Measurements from ENCODE around the gene FOXD2.
A peak's percentile ranks its signal among the peaks of the same experiment; 100 is the strongest.

Gene FOXD2

DNA sequence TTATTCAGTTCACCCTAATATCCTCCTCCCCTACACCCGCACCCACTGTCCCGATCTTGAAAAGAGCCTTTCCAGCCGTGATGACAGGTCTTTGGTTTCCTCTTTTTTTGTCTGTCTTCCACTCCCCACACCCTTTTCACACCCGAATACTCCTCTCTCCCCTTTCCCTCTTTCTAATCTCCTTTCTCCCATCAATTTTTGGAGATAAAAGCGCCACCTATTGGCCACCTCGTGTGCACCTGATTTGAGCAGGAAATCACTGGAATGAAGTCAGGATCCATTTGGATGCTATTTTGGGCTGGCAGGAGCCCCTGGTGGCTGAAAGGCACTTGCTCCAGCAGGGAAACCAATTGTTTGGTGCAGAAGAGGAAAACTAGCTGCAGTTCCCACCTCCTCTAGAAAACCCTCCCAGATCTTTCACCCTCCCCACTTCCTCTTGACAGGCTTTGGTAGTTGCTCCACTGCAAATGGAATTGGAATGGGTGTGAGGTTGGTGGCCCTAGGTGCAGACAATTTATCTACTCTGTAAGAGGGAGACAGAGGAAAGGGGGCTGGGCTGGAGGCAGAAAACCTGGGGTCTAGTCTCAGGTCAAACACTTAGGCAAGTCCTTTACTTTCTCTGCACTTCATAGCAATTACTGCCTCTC is 13.4 kb upstream of the FOXD2 start:
- no peak for TF ChIP-seq SUZ12 (IDR thresholded peaks at IDR 0.05)
- TF ChIP-seq HDGF (IDR thresholded peaks at IDR 0.05; ENCODE audit: borderline replicate concordance) = no peak
- TF ChIP-seq ZNF384 (IDR thresholded peaks at IDR 0.05) = no peak
- TF ChIP-seq SP1 (IDR thresholded peaks at IDR 0.05) = no peak
- no peak for TF ChIP-seq L3MBTL2 (conservative IDR thresholded peaks at IDR 0.05)
- TF ChIP-seq NFRKB (IDR thresholded peaks at IDR 0.05) = no peak
- no peak for TF ChIP-seq FOXK2 (IDR thresholded peaks at IDR 0.05)
- no peak for TF ChIP-seq TARDBP (IDR thresholded peaks at IDR 0.05)
- TF ChIP-seq ARNT (IDR thresholded peaks at IDR 0.05) = no peak
- TF ChIP-seq, protein P1, sequence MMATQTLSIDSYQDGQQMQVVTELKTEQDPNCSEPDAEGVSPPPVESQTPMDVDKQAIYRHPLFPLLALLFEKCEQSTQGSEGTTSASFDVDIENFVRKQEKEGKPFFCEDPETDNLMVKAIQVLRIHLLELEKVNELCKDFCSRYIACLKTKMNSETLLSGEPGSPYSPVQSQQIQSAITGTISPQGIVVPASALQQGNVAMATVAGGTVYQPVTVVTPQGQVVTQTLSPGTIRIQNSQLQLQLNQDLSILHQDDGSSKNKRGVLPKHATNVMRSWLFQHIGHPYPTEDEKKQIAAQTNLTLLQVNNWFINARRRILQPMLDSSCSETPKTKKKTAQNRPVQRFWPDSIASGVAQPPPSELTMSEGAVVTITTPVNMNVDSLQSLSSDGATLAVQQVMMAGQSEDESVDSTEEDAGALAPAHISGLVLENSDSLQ (IDR thresholded peaks at IDR 0.05) = no peak
- TF ChIP-seq FOXM1 (IDR thresholded peaks at IDR 0.05; ENCODE audit: borderline replicate concordance) = no peak
- TF ChIP-seq FOXA1 (IDR thresholded peaks at IDR 0.05) = no peak
- no peak for TF ChIP-seq CTBP1 (IDR thresholded peaks at IDR 0.05; ENCODE audit: borderline replicate concordance)
- no peak for TF ChIP-seq BHLHE40 (IDR thresholded peaks at IDR 0.05; ENCODE audit: borderline replicate concordance)
- TF ChIP-seq ELF4 (IDR thresholded peaks at IDR 0.05) = no peak
- TF ChIP-seq LEF1 (IDR thresholded peaks at IDR 0.05; ENCODE audit: borderline replicate concordance) = no peak
- ChIA-PET POLR2A (interaction anchor here (0.9 kb wide), 1 partner anchor 12 kb away, joined by 3 read pairs; no protein-coding TSS in a partner anchor), CTCF (interaction anchor here (0.6 to 2.5 kb wide), 9 partner anchors 10 to 302 kb away, joined by 3 to 10 read pairs (median 3); partner anchors contain the start of gene FOXD2)
- peak; percentile 77 for DNase-seq (ENCODE audit: extremely low spot score)

GRCh38 chr1:47431534-47431933 is 6.3 kb upstream of the FOXD2 start:
- CTCF ChIA-PET = interaction anchor here (0.5 to 7.3 kb wide), 15 partner anchors 9 to 324 kb away, joined by 3 to 76 read pairs (median 4); no protein-coding TSS in a partner anchor
- TF ChIP-seq NFRKB (IDR thresholded peaks at IDR 0.05) = no peak
- no peak for TF ChIP-seq TARDBP (IDR thresholded peaks at IDR 0.05)
- DNase-seq (ENCODE audit: extremely low spot score) = no peak
- POLR2A ChIA-PET = no interaction called here

DNA sequence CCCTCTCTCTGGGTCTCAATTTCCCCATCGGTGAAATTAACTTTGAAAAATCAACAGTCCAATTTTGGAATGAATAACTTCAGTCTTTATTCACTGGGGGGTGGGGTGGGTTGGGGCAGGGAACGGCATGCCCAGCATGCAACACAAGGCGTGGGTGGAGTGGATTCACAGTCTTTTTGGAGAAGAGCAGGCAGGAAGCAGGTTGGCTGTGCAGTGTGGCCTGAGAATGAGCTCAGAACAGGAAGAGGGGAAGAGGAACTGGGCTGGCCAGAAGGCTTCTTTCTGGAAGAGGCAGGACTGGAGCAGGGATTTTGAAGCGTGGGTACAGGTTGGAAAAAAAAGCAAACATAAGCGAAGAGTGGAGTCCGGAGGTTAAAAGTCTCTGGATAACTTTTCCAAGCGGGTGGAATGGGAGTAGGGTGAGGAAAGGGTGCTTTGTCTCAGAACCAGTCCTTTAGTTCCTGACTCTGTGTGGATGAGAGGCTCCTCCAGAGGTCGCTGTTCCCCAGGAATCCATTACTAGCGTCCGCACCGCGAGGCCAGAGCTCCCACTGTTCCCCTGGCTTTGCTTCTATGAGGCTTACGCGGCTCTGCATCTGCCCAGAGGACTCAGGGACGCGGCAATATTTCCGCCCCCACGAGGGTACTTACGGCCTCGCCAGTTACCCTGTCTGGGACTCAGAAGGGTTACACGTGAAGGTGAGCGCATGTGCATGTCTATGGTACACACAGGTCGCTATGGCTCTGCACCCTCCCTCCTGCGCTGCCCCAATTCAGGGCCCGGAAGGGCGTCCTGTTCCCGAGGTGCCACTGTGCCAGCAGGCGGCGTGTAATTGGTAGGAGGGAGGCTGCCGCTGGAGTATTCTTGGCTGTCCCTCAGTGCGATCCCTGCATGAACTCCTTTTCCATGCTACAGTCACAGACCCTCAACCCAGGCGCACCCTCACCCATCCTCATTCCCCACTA is 5.5 kb upstream of the FOXD2 start:
- CTCF ChIA-PET = interaction anchor here (0.5 to 7.3 kb wide), 21 partner anchors 9 to 322 kb away, joined by 3 to 76 read pairs (median 4); no protein-coding TSS in a partner anchor
- POLR2A ChIA-PET = interaction anchor here (1.0 kb wide), 1 partner anchor 294 kb away, joined by 3 read pairs; no protein-coding TSS in a partner anchor
- DNase-seq (ENCODE audit: extremely low spot score) = peak; percentile 78
- 0 out of 2 replicates have a peak, but pooled peaks have one; percentile 37 for TF ChIP-seq HDGF (IDR thresholded peaks at IDR 0.05; ENCODE audit: borderline replicate concordance)
- no peak for TF ChIP-seq L3MBTL2 (conservative IDR thresholded peaks at IDR 0.05)

GRCh38 chr1:47433037-47433421 is 4.8 kb upstream of the FOXD2 start:
- POLR2A ChIA-PET = interaction anchor here (1.0 kb wide), 1 partner anchor 293 kb away, joined by 3 read pairs; no protein-coding TSS in a partner anchor
- no peak for DNase-seq (ENCODE audit: extremely low spot score)
- TF ChIP-seq ARNT (IDR thresholded peaks at IDR 0.05) (no peak), HDGF (IDR thresholded peaks at IDR 0.05; ENCODE audit: borderline replicate concordance) (no peak), ELF4 (IDR thresholded peaks at IDR 0.05) (no peak), CTBP1 (IDR thresholded peaks at IDR 0.05; ENCODE audit: borderline replicate concordance) (no peak)
- CTCF ChIA-PET = interaction anchor here (0.6 to 7.3 kb wide), 16 partner anchors 8 to 321 kb away, joined by 3 to 76 read pairs (median 4); no protein-coding TSS in a partner anchor

DNA sequence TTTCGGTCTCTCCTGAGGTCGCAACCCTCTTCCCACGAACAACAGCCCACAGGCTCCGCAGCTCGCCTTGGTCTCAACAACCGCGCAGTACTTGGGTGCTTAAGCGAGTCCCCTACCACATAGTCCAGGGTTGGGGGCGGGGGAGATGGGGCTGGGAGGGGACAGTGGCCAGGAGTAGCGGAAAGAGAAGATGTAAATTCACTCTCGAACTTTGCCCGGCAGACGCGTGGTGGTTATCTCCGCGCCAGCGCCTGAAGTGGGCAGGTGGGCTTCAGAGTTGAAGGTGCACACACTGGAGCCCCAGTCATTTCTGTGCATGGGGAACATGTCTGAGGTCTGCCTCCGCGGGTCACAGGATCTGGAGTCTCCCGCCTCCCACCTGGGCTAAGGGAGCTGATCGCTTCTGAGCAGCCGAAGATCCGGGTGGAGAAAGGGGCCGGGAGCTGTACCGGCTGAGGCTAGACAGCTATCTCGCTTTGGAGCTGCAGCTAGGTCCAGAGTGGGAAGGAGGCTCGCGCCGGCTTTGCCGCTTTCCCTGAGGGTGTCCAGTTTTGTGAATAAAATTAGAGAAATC is 4.3 kb upstream of the FOXD2 start:
- no peak for DNase-seq (ENCODE audit: extremely low spot score)
- TF ChIP-seq SP1 (IDR thresholded peaks at IDR 0.05) (no peak), CTBP1 (IDR thresholded peaks at IDR 0.05; ENCODE audit: borderline replicate concordance) (no peak), LEF1 (IDR thresholded peaks at IDR 0.05; ENCODE audit: borderline replicate concordance) (no peak), NFRKB (IDR thresholded peaks at IDR 0.05) (no peak), BHLHE40 (IDR thresholded peaks at IDR 0.05; ENCODE audit: borderline replicate concordance) (no peak), ELF4 (IDR thresholded peaks at IDR 0.05) (no peak), FOXA1 (IDR thresholded peaks at IDR 0.05) (no peak)
- ChIA-PET CTCF (interaction anchor here (0.9 to 7.3 kb wide), 4 partner anchors 9 to 322 kb away, joined by 3 to 76 read pairs (median 5); no protein-coding TSS in a partner anchor), POLR2A (interaction anchor here (1.1 to 1.5 kb wide), 2 partner anchors 119 to 292 kb away, joined by 3 to 4 read pairs; partner anchors contain the start of gene STIL)

GRCh38 chr1:47434051-47434842 is 3.6 kb upstream of the FOXD2 start:
- CTCF ChIA-PET = interaction anchor here (0.8 to 7.3 kb wide), 4 partner anchors 9 to 321 kb away, joined by 3 to 76 read pairs (median 4); no protein-coding TSS in a partner anchor
- POLR2A ChIA-PET = interaction anchor here (1.1 to 1.5 kb wide), 2 partner anchors 120 to 292 kb away, joined by 3 to 4 read pairs; partner anchors contain the start of gene STIL
- DNase-seq (ENCODE audit: extremely low spot score) = no peak
- TF ChIP-seq SUZ12 (IDR thresholded peaks at IDR 0.05) = no peak
- no peak for TF ChIP-seq LEF1 (IDR thresholded peaks at IDR 0.05; ENCODE audit: borderline replicate concordance)
- no peak for TF ChIP-seq CTBP1 (IDR thresholded peaks at IDR 0.05; ENCODE audit: borderline replicate concordance)
- no peak for TF ChIP-seq FOXK2 (IDR thresholded peaks at IDR 0.05)
- TF ChIP-seq FOXA1 (IDR thresholded peaks at IDR 0.05) = no peak
- no peak for TF ChIP-seq ARNT (IDR thresholded peaks at IDR 0.05)
- TF ChIP-seq TARDBP (IDR thresholded peaks at IDR 0.05) = no peak
- TF ChIP-seq NFRKB (IDR thresholded peaks at IDR 0.05) = no peak
- no peak for TF ChIP-seq L3MBTL2 (conservative IDR thresholded peaks at IDR 0.05)
- no peak for TF ChIP-seq ZNF384 (IDR thresholded peaks at IDR 0.05)
- TF ChIP-seq, protein P1 (IDR thresholded peaks at IDR 0.05) = no peak
- TF ChIP-seq BHLHE40 (IDR thresholded peaks at IDR 0.05; ENCODE audit: borderline replicate concordance) = no peak
- TF ChIP-seq HDGF (IDR thresholded peaks at IDR 0.05; ENCODE audit: borderline replicate concordance) = no peak

All from HEK293T (cell line).